ENCODE results near the gene WDFY4. TPM values are rescaled to one million over a fixed set of nuclear protein-coding genes. Genes with fewer than 3 reads are reported as not detected.

The WDFY4 gene
- total RNA-seq, 1 donor, result not detected

DNA sequence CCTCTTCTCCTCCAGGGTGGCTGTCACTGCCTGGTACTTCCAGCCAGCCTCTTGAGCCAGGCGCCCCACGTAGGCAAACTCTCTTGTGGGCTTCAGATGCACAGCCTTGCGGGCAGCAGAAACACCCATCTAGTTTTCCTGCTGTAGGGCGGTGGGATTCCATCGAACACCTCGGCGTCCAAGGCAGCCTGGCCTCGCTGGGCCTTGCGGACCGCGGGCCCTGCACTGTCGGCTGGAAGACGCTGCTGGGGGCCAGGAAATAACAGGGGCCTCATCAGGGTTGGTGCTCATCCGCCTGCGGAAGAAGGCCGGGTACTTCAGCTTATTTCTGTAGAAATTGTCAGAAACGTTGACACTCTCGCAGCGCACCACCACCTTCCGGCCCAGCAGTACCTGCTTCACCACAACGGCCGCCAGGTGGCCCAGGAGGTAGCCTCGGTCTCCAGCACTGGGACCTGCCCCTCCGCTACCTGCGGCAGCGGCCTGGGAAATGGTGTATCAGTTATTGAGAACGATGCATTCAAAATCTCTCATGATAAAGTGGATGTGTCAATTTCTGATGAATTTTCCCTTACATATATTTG is 61.1 kb downstream of the WDFY4 start:
- H3K4me3 ChIP-seq (ENCODE audit: low read depth, low read length), result no peak overlapping the region
- TF ChIP-seq, protein P1, sequence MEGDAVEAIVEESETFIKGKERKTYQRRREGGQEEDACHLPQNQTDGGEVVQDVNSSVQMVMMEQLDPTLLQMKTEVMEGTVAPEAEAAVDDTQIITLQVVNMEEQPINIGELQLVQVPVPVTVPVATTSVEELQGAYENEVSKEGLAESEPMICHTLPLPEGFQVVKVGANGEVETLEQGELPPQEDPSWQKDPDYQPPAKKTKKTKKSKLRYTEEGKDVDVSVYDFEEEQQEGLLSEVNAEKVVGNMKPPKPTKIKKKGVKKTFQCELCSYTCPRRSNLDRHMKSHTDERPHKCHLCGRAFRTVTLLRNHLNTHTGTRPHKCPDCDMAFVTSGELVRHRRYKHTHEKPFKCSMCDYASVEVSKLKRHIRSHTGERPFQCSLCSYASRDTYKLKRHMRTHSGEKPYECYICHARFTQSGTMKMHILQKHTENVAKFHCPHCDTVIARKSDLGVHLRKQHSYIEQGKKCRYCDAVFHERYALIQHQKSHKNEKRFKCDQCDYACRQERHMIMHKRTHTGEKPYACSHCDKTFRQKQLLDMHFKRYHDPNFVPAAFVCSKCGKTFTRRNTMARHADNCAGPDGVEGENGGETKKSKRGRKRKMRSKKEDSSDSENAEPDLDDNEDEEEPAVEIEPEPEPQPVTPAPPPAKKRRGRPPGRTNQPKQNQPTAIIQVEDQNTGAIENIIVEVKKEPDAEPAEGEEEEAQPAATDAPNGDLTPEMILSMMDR (IDR thresholded peaks at IDR 0.05; ENCODE audit: insufficient read depth, low read length), result no peak
- no peak for DNase-seq (ENCODE audit: low read depth)

DNA sequence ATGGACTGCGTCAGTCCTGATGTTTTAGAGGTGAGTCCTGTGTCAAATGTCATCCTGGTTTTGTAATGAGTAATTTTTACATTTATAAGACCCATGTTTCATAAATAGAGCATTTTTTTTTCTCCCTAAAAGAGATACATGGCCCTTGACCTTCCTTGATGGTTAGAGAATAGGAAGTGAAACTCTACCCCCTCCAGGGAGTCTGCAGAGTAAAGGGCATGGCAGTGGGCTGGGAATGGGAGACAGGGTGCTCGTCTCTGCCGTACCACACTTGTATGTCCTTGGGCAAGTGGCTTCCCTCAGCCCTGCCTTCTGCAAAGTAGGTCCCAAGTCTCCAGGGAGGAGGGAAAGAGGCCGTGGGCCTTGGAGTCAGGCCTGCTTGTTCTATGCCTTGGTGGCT is 63.9 kb downstream of the WDFY4 start:
- DNase-seq (ENCODE audit: low read depth), result no peak
- no peak overlapping the region for H3K4me3 ChIP-seq (ENCODE audit: low read depth, low read length)
- TF ChIP-seq, protein P1 (IDR thresholded peaks at IDR 0.05; ENCODE audit: insufficient read depth, low read length), result no peak

DNA sequence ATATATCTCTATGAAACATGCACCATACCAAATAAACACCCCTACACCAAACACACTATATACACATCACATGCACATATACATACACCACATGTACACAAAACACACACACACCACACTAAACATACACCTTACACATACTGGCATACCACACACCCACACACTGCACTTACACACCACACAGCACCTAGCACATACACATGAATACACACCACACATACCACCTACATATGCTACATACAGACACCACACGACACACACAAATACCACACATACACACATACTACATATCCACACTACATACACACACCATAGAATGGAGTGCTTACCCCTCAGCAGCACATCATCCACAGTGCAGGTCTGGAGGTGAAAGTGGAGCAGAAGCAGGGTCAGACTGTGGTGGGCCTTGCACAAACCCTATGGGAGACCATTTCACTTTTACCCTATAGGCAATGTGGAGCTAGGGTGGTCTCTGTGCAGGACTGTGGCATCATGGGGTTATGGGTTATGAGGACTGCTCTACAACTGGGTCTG is 64.6 kb downstream of the WDFY4 start:
- TF ChIP-seq, protein P1 (IDR thresholded peaks at IDR 0.05; ENCODE audit: insufficient read depth, low read length), result no peak
- H3K4me3 ChIP-seq (ENCODE audit: low read depth, low read length), result no peak overlapping the region
- DNase-seq (ENCODE audit: low read depth), result no peak

DNA sequence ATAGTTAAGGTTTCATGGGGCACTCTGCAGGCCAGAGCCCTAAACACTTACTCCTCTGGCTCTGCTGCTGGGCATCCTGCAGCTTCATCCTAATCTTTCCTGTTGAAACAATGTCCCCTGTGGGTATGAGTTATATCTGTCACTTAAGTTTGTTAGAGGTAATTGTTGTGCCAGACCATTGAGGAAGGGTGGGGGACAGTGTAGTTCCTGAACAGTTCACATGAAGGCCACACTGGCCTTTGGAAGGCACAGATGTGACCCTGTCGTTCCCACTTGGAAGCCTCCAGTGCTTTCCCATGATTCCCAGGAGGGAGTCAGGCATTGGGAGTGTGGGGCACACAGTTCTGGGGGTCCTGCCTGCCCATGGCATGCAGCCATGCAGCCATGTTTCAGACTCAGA is 65.3 kb downstream of the WDFY4 start:
- no peak for DNase-seq (ENCODE audit: low read depth)
- no peak overlapping the region for H3K4me3 ChIP-seq (ENCODE audit: low read depth, low read length)
- TF ChIP-seq, protein P1 (IDR thresholded peaks at IDR 0.05; ENCODE audit: insufficient read depth, low read length), result no peak

DNA sequence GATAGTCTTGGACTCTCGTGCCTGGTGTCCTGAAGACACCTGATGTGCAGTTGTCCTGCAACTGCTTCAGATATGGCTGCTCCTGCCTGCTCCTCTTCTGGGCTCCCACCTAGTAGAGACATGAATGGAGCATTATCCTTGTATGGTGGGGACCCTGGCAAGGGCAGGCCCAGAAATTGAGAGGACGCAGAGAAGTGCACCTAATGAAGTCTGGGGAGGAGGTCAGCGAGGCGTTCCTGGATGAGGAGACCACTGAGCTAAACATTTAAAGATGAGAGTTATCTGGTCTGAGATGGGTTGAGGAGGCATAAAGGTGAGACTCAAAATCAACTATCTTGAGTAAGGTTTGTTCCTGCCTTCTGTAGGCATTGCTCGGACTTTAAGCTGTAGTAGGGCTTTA is 66.3 kb downstream of the WDFY4 start:
- TF ChIP-seq, protein P1 (IDR thresholded peaks at IDR 0.05; ENCODE audit: insufficient read depth, low read length), result no peak
- H3K4me3 ChIP-seq (ENCODE audit: low read depth, low read length), result no peak overlapping the region
- DNase-seq (ENCODE audit: low read depth), result no peak

DNA sequence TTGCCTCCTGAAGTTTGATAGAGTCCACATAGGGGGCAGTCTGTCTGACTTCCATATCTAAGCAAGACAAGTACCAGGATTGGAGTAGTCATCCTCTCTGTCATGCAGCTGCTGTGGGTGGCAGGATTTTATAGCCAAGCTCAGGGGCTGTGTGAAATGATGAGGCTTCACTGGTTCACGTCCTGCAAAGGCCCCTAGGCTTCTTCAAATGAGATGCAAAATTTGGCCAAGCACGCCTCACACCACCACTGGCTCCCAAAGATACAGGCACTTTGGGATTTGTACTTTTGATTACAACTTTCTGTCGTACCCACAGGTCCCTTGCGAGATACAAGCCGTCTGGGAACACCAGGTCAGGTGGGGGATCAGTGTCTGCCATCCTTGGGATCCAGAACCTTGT is 67.1 kb downstream of the WDFY4 start:
- DNase-seq (ENCODE audit: low read depth), result no peak
- no peak overlapping the region for H3K4me3 ChIP-seq (ENCODE audit: low read depth, low read length)
- TF ChIP-seq, protein P1 (IDR thresholded peaks at IDR 0.05; ENCODE audit: insufficient read depth, low read length), result no peak

DNA sequence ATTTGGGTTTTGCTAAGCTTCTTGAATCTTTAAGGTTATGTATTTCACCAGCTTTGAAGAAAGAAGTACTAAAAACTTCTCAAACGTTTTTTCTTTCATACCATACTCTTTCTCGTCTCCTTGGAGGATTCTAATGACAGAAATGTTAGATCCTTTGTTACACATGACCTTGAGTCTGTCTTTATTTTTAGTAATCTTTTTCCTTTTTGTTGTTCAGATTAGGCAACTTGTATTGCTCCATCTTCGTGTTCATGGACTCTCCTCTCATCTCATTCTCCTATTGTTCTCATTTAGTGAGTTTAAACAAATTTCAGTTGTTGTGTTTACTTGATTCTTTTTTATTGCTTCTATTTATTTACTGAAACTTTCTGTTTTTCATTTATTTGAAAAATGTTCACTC is 73.7 kb downstream of the WDFY4 start:
- no peak for DNase-seq (ENCODE audit: low read depth)
- TF ChIP-seq, protein P1 (IDR thresholded peaks at IDR 0.05; ENCODE audit: insufficient read depth, low read length), result no peak
- no peak overlapping the region for H3K4me3 ChIP-seq (ENCODE audit: low read depth, low read length)

All from fibroblast of the aortic adventitia (primary cell).